NCI-H1930 (cell line): ENCODE data around the gene HTR6.
"Not testable (repeated sequence)": the region's sequence is repeated elsewhere in the genome, so short reads cannot be mapped to it uniquely, and the experiment has no call there.

ENCODE experiments used
- DNase-seq, 2 experiments: peaks; one replicate each; lab custom pipeline; 2025; lab: John Stamatoyannopoulos, UW

Gene HTR6

GRCh38 chr1:19664453-19665185 is at the start of gene HTR6:
TSS of gene HTR6 (plus strand) at chr1:19664875. CDS start at chr1:19665754, 879 bp downstream.
- DNase-seq: peak in 1 of 2 experiments; percentile 11

- no peak for DNase-seq
Observed at GRCh38 chr1:19615438-19615837, 49.2 kb upstream of the HTR6 start.

- no peak for DNase-seq
Observed at GRCh38 chr1:19616489-19616888, 48.2 kb upstream of the HTR6 start.

- no peak for DNase-seq
Observed at GRCh38 chr1:19617376-19617775, 47.3 kb upstream of the HTR6 start.

GRCh38 chr1:19618428-19618827 is 46.2 kb upstream of the HTR6 start:
- DNase-seq: no peak

- no peak for DNase-seq
Observed at GRCh38 chr1:19619697-19620384, 44.8 kb upstream of the HTR6 start.

- no peak for DNase-seq
Observed at GRCh38 chr1:19620786-19621185, 43.9 kb upstream of the HTR6 start.

- DNase-seq: no peak
Observed at GRCh38 chr1:19621274-19621950, 43.3 kb upstream of the HTR6 start.

- DNase-seq: no peak
Observed at GRCh38 chr1:19622204-19622603, 42.5 kb upstream of the HTR6 start.

- no peak for DNase-seq
Observed at GRCh38 chr1:19623523-19623922, 41.2 kb upstream of the HTR6 start.

GRCh38 chr1:19625291-19625937 is 39.3 kb upstream of the HTR6 start:
- no peak for DNase-seq

- DNase-seq: no peak
Observed at GRCh38 chr1:19628879-19629278, 35.8 kb upstream of the HTR6 start.

- no peak for DNase-seq
Observed at GRCh38 chr1:19629357-19629756, 35.3 kb upstream of the HTR6 start.

GRCh38 chr1:19630192-19630591 is 34.5 kb upstream of the HTR6 start:
- DNase-seq: not testable (repeated sequence)

GRCh38 chr1:19630720-19631395 is 33.8 kb upstream of the HTR6 start:
- DNase-seq: no peak

GRCh38 chr1:19632211-19632610 is 32.5 kb upstream of the HTR6 start:
- no peak for DNase-seq

GRCh38 chr1:19633106-19633505 is 31.6 kb upstream of the HTR6 start:
- DNase-seq: no peak

- DNase-seq: not testable (repeated sequence)
Observed at GRCh38 chr1:19635064-19635463, 29.6 kb upstream of the HTR6 start.

GRCh38 chr1:19635646-19636045 is 29.0 kb upstream of the HTR6 start:
- no peak for DNase-seq

- DNase-seq: no peak
Observed at GRCh38 chr1:19636065-19636464, 28.6 kb upstream of the HTR6 start.

GRCh38 chr1:19636749-19637148 is 27.9 kb upstream of the HTR6 start:
- DNase-seq: not testable (repeated sequence)

- no peak for DNase-seq
Observed at GRCh38 chr1:19637606-19638005, 27.1 kb upstream of the HTR6 start.
